ENCODE results near the gene SPOCD1. TPM values are rescaled to one million over a fixed set of nuclear protein-coding genes. Genes with fewer than 3 reads are reported as not detected.

The SPOCD1 gene
- polyA plus RNA-seq, 12 donors: 0.09 to 0.63 (median 0.26) TPM; not detected in 3

- DNase-seq: no peak
These were observed 15.2 kb downstream of the SPOCD1 start for GRCh38 chr1:31800674-31800967.

DNA sequence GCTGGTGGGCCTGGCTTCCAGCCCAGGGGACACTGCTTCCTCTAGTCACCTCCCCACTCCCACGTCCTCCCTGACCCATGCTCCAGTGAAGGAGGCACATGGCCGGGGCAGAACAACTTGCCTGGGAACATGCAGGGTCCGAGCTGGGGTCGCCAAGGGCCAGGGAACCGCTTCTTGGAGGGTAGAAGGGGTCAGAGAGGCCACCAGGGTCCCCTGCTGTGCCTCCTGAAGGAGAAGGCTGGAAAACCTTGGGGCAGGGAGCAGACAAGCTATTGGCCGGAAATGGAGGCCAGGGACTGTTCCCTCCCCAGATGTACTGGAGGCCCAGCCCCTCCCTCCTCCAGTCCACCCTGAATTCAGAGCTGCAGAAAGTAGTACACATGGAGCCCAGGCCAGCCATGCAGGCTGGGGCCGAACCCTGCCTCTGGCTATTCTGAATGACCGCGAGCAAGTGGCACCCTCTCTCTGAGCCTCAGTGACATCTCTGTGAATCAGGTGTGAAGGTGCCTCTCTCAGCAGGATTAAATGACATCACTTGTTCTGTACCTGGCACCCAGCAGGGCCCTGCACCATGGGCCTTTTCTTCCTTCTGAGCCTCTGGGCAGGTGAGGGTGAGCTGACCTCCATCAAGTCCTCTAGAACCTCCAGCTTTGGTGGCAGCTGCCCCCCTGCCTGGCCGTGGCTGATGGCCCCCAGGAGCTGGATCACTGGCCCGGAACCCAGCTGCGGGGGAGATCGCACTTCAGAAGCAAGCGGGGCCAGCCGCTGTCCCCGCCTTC lies 15.7 kb downstream of the SPOCD1 start:
- DNase-seq: no peak

GRCh38 chr1:31799196-31799894 lies 16.5 kb downstream of the SPOCD1 start:
- no peak for DNase-seq

- no peak for DNase-seq
These were observed 17.2 kb downstream of the SPOCD1 start for GRCh38 chr1:31798433-31799195.

DNA sequence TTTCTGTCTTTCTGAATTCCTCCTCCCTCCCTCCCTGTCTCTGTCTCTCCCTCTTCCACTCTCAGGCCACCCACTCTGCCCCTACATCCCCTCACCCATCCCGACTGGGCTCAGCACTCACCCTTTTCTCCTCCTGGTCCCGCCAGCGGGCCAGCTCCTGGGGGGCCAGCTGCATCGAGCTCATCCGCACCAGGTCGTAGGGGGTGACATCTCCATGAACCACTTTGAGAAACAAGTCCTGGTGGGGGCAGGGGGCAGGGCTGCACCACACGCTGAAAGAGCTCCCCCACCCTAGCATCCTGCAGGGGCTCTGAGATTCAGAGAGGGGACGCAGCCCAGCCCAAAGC lies 17.8 kb downstream of the SPOCD1 start:
- no peak for DNase-seq

GRCh38 chr1:31797216-31797615 lies 18.6 kb downstream of the SPOCD1 start:
- no peak for DNase-seq

- no peak for DNase-seq
These were observed 19.1 kb downstream of the SPOCD1 start for GRCh38 chr1:31796707-31797106.

- DNase-seq: no peak
These were observed 19.8 kb downstream of the SPOCD1 start for GRCh38 chr1:31795801-31796621.

DNA sequence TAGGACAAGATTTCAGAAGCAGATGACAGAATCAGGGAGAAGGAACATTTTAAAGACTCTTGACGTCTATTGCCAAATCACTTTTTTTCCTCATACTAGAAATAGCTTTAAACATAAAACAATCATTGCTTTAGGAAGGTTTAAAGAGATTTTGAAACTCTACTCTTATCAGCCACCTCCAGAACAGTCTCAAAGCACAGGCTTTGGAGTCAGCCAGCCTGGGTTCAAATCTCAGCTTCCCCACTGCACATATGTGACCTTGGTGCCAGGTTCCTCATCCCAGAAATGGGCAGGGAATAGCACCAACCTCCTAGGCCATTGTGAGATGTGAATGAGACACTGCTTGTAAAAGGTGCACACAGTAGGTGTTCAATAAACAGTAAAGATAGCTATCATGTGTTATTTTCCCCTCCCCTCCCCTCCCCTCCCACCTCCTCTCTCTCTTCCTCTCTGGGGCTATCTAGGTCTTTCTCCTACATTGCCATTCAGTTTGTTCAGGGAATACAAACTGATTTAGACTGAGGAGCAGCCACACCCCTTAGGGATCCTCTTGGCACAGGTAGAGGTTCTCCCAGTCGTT lies 20.6 kb downstream of the SPOCD1 start:
- DNase-seq: no peak

GRCh38 chr1:31793586-31794285 lies 22.1 kb downstream of the SPOCD1 start:
- DNase-seq: no peak

- DNase-seq: no peak
These were observed 22.7 kb downstream of the SPOCD1 start for GRCh38 chr1:31793086-31793485.

- DNase-seq: no peak
These were observed 23.3 kb downstream of the SPOCD1 start for GRCh38 chr1:31792541-31792940.

- DNase-seq: no peak
These were observed 23.7 kb downstream of the SPOCD1 start for GRCh38 chr1:31792116-31792515.

- DNase-seq: no peak
These were observed 24.5 kb downstream of the SPOCD1 start for GRCh38 chr1:31791131-31791858.

GRCh38 chr1:31790641-31791091 lies 25.2 kb downstream of the SPOCD1 start:
- no peak for DNase-seq

GRCh38 chr1:31790140-31790539 lies 25.7 kb downstream of the SPOCD1 start:
- no peak for DNase-seq

GRCh38 chr1:31789259-31790065 lies 26.4 kb downstream of the SPOCD1 start:
- DNase-seq: peak; percentile 92

DNA sequence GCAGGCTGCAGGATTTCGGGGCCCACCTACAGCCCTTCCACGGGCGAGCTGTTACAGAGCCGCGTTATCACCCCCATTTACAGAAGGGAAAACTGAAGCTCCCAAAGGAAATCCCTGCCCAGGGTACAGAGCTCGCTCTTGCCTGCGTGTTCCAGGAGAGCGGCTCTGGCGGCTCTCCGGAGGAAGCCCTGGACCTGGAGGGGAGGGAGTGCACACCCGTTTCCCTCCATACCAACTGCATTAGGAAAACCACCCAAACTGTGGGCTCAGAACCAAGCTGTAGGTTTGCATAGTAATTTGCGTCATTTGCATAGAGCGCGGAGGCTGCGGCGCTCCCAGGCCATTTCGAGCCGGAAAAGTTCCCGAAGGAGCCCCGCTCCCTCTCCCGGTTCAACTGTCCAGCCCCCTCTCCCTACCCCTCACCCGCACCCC lies 27.0 kb downstream of the SPOCD1 start:
- DNase-seq: no peak

- peak; percentile 93 for DNase-seq
These were observed 27.5 kb downstream of the SPOCD1 start for GRCh38 chr1:31788138-31788824.

All from muscle of arm (tissue), 12 donors.